KOPT-K1 (cell line): Measurements from ENCODE around the gene PCSK6.

ENCODE experiments used
- H3K27ac ChIP-seq: fragments of 200-600 bp; sonication (generic); 2 replicates; pipeline ENCODE4 v1.5.1; 2016; ENCODE audit warnings: antibody characterized with exemption, mild to moderate bottlenecking, low read depth, low read length; ENCODE audit not compliant: poor library complexity, severe bottlenecking
- H3K36me3 ChIP-seq: fragments of 200-600 bp; sonication (generic); 2 replicates; pipeline ENCODE4 v1.5.1; 2017; ENCODE audit warnings: antibody characterized with exemption, mild to moderate bottlenecking, low read length, moderate library complexity; ENCODE audit not compliant: insufficient read depth
- H3K9me3 ChIP-seq: fragments of 200-600 bp; sonication (generic); 2 replicates; pipeline ENCODE4 v1.5.1; 2017; ENCODE audit warnings: antibody characterized with exemption, low read length, mild to moderate bottlenecking; ENCODE audit not compliant: insufficient read depth, poor library complexity, severe bottlenecking

The PCSK6 gene

DNA sequence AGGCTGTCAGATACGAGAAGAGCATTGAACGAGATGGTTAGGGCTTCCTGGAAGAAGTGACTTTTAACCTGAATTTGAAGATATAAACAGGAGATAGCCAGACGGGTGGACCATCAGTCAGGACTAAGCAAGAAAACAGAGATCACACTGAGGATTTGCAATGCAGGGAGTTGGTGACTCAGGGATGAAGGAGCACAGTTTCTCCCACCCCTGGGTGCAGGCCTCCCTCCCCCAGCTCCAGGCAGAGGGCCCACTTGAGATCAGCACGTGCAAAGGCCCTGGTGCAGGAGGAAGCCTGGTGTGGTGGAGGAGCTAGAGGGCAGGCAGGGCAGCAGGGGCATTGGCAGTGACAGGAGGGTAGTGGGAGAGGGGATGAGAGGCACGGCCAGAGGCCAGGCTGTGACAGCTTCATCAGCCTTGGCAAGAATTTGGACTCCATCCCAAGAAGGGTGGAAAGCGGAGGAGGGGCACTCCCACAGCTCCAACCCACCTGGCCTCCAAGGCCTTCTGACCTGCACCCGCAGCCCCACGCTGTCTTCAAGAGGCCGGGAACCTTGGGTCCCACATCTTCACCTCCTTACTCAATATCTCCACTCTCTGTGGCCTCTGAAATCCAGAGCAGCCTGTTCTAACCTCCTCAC lies 8.7 kb upstream of the PCSK6 start:
- Histone ChIP-seq H3K36me3 (no peaks in the 10 kb centered on the region), H3K27ac (no peak overlapping the region), H3K9me3 (no peaks in the 10 kb centered on the region)

DNA sequence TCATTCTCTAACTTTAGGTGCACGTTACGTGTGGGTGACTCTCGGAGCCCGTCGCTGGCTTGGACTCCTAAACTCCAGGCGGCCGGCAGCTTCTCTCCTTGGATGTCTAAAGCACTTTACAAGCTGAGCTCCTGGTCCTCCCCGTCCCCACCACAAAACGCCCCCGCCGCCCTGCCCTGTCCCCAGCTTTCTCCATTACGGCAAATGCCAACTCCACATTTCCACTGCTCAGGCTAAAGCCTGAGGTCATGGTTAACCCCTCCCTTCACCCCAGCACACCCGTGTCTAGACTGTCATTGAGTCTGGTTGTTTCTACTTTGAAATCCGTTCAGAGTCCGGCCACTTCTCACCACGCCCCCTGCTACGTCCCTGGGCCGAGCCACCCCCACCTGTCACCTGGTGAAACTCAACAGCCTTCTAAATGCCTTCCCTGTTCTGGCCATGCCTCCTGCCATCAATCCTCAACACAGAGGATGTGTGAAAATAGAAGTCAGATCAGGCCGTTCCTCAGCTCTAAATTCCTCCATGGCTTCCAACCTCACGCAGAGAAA lies 8.1 kb upstream of the PCSK6 start:
- Histone ChIP-seq H3K9me3 (no peaks in the 10 kb centered on the region), H3K27ac (no peak overlapping the region), H3K36me3 (no peaks in the 10 kb centered on the region)

DNA sequence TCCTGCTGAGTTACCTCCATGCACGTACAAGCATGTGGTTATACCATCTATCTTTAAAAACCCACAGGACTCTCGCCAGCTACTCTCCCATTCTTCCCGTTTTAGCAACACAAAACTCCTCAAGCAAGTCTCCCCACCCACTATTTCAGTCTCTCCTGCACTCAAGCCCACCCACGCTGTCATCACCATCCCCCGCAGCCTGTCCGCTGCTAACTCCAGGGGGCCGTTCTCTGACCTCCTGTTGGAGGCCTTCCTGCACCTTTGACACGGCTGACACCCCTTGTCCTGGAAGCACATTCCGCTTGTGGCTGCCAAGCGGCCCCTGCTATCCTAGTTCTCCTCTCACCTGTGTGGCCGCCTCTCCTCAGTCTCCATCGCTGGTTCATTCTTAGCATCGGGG lies 7.5 kb upstream of the PCSK6 start:
- H3K27ac ChIP-seq, result no peak overlapping the region
- H3K9me3 ChIP-seq, result no peaks in the 10 kb centered on the region

DNA sequence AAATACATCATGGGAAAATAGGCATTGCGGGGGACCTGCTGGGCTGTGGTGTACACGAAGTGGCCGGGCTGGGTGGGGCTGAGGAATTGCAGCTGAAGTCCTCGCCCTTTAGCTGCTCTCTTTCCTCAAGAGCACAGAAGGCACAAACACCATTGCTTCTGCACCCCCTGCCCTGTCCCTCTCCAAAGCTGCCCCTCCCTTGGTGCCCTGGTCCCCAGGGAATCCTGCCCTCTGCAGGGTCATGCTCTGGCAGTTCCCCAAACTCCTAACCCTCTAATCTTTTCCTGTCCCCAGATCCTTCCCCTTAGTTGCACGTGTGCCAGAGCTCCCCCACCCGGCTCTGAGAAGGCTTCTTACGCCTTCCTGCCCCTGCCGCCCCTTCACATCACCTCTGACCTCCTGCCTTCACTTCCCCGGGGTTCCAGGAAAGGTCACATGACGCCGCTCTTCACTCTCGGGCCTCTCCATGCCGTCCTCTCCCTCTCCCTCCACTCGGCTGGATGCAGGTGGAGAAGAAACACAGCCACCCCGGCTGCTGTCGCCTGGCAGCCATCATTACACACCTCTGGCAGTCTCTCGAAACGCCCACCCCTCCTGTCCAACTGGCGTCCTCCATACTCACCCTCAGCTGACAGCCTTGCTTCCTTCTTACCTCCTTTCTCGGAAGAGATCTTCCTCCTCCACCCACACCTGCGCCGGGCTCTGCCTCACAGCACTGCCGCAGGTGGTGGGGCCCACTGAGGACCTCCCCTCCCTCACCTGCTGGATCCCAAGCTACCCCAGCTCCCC lies 6.9 kb upstream of the PCSK6 start:
- Histone ChIP-seq H3K36me3 (no peaks in the 10 kb centered on the region), H3K9me3 (no peaks in the 10 kb centered on the region), H3K27ac (no peak overlapping the region)

More for the DNA sequence above, 7.5 kb upstream of the PCSK6 start:
- no peaks in the 10 kb centered on the region for H3K36me3 ChIP-seq

DNA sequence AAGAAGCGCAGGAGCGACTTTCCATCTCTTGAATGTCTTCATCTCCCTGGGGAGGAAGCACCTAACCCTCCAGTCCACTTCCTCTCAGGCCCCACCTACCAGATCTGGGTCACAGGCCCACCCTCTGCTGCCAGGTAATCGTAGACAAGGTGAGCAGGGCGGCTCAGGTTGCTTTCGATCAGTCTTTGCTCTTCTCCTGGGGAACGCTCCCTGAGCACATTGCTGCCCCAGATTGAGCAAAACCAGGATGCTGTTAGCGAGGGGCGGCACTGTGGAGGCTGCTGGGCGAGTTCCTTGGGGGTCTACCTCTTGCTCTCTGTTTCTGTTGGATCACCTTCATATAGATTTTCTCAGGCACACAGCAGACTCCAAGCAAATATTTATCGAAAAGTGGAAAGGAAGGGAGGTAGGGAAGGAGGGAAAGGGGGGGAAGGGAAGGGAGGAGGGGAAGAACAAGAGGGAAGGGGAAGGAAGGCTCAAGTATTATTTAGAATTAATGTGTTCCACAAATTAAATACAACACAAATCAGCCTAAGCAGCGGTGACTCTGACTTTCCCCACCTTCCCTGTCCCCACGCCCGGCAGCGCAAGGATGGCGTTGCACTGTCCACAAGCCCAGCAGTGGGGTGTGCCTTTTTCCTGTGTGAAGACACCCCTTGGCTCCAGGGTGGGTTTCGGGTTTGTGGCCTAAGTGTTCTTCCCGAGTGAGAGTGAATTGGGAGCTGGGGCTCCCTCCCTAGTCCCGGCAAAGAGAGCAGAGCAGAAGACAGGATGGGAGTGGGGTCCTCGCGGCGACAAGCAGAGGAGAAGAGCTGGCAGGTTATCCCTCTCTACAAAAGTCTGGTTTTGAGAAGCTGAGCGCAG lies 6.1 kb upstream of the PCSK6 start:
- H3K9me3 ChIP-seq, result peaks cover 3% of the 10 kb centered on the region

GRCh38 chr15:101494251-101494796 lies 4.8 kb upstream of the PCSK6 start:
- H3K36me3 ChIP-seq, result no peaks in the 10 kb centered on the region

More for the DNA sequence above, 6.1 kb upstream of the PCSK6 start:
- Histone ChIP-seq H3K36me3 (no peaks in the 10 kb centered on the region), H3K27ac (no peak overlapping the region)

DNA sequence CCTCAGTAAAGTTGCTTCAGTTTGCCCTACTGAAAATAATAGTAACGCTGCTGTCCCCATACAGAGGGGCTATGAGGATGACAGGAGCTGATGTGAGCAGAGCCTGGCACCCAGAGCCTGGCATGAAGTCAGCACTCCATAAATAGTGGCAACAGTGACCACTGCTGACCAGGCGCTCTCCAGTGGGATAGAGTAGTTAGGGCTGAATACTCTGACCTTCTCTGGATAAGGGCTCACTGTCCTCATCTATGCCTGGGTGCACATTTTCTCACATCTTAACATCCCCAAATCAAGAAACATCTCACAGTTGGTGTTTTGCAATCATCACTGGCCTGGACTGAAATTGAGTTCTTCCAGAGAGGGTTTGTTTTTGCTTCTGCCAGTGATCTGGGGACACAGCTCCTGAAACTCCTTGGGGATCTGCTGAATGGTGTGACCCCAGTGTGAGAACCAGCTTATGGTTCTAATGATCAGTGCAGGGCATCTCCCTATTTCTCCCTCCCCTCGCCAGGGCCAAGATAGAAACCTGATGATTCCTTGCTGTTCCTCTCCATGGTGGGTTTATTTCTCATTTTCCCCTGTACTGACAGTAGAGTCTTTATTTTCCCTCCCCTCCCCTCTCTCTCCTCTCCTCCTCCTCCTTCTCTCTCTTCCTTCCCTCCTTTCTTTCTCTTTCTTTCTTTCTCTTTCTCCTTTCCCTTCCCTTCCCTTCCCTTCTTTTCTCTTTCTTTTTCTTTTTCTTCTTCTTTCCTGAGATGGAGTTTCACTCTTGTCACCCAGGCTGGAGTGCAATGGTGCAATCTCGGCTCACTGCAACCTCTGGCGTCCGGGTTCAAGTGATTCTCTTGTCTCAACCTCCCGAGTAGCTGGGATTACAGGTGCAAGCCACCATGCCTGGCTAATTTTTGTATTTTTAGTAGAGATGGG lies 3.5 kb upstream of the PCSK6 start:
- peaks cover 12% of the 10 kb centered on the region for H3K9me3 ChIP-seq
- H3K36me3 ChIP-seq, result no peaks in the 10 kb centered on the region
- no peak overlapping the region for H3K27ac ChIP-seq

More at GRCh38 chr15:101494251-101494796, 4.8 kb upstream of the PCSK6 start:
- Histone ChIP-seq H3K9me3 (peaks cover 12% of the 10 kb centered on the region), H3K27ac (no peak overlapping the region)

GRCh38 chr15:101491734-101492640 lies 2.5 kb upstream of the PCSK6 start:
- Histone ChIP-seq H3K27ac (no peak overlapping the region), H3K9me3 (peaks cover 12% of the 10 kb centered on the region)

DNA sequence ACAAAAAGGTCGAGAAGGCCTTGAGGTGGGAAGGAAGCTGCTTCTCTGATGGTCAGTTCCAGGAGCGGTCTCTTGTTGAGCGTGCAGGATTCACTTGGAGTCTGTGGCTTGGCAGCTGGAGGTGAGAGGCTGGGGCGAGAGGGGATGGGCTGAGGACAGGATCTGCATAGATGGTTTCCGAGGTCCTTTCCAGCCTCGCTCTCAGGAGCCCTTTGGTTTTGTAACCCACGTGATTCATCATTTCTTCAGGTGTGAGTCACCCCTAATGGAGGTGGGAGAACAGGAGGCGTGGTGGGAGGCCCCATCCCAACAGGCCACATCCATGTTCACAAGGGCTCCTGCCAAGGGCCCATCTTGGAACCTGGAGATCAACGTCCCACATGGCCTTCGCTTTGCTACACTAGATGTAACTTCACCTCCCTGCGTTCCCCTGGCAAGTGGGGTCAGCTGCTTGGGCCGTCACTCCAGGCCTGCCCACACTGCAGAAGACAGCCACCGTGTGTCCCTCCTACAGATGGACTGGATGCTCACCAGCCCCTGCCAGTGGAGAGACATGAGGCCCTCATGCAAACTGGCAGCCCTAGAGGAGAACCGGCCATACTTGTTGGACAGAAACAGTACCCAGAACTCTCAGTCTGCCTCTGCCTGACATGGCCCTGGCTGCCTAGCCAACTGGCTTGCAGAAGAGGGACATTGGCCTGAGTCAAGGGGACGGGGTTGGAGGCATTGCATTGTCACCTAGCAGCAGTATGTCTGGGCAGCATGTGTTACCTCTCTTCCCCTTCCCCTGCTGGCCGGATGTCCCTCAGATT lies 1.6 kb upstream of the PCSK6 start:
- Histone ChIP-seq H3K27ac (no peak overlapping the region), H3K36me3 (no peaks in the 10 kb centered on the region), H3K9me3 (peaks cover 12% of the 10 kb centered on the region)

More at GRCh38 chr15:101491734-101492640, 2.5 kb upstream of the PCSK6 start:
- no peaks in the 10 kb centered on the region for H3K36me3 ChIP-seq

DNA sequence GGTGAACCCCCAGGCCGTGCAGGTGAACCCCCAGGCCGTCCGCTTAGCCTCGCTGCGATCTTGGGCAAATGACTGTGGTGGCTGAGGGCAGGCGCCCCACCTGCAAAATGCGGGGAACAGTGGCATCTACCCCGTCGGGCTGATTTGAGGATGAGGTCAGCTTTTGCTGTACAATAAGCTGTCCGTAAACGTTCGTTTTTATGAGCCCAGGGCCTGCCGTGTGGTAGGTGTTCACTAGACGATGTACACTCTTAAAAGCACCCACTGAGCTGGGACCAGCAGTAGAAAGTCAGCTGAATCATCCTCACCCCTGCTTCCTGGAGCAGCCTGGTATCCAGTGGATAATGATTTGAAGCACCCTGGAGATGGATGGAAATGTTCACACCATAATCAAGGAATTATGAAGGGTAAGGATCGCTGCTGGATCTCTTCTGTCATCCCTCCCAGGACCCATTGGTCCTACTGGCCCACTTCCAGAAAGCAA lies 943 bp upstream of the PCSK6 start:
- Histone ChIP-seq H3K9me3 (peaks cover 12% of the 10 kb centered on the region), H3K36me3 (no peaks in the 10 kb centered on the region), H3K27ac (no peak overlapping the region)

DNA sequence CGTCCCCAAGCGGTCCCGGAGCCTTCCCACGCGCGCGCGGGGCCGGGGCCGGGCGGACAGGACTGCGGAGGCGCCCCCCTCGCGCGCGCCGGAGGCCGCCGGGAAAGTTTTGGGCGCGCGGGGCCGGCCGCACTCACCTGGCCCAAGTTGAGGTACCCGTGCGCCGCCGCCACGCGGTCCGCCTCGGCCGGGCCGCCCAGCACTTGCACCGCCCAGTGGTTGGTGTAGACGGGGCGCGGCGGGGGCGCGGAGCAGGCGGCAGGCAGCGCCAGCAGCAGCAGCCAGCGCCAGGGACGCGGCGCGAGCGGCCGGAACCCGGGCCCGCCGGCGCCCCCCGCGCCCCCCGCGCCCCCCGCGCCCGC lies 289 bp downstream of the PCSK6 start:
- Histone ChIP-seq H3K36me3 (no peaks in the 10 kb centered on the region), H3K27ac (no peak overlapping the region), H3K9me3 (peaks cover 12% of the 10 kb centered on the region)

DNA sequence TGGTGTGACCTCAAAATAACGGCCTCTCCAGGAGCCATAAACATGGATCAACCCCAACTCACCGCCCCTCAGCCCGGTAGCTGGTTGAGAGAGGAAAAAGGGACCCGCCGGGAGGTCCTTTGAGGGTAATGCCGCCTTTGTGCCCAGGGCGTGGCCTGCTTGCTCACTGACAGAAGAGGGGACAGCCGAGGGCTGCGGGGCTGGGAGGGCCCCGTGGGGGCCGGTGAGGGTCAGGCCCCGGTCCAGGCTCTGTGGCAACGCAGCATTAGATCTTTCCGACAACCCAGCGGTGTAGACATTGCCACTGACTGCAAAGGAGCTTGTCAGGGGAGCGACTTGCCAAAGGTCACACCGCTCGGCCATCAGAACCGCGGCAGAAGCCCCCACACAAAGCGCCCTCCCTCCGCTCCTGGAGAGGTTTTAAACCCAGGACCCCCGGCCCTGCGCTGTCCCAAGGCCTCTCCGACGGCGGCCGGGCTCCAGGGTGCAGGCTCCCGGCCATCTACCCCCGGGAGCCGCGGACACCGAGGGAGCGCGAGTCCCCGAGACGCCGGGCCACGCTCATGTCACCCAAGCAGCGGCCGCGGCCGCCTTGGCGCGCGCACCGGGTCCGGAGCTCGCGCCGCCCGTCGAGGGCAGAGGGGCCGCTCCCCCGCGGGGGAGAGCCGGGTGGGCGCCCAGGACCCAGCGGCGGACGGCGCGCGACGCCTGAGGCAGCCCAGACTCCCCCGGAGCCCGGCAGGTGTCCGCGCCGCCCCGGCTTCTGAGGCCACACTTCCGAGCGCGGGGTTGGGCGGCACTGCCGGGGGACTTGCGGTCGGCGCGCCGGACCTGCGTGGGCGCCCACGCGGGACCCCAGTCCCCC lies 975 bp downstream of the PCSK6 start:
- H3K36me3 ChIP-seq, result no peaks in the 10 kb centered on the region
- H3K27ac ChIP-seq, result no peak overlapping the region
- H3K9me3 ChIP-seq, result peaks cover 12% of the 10 kb centered on the region
